Ectodermal cell (in vitro differentiated cells): Measurements from ENCODE around the gene TSPAN18.

Experiments
- H3K27ac ChIP-seq: 2 replicates; pipeline ENCODE4 v1.7.0; 2013; ENCODE audit warnings: mild to moderate bottlenecking, low read depth, low read length; ENCODE audit not compliant: insufficient read depth, poor library complexity, severe bottlenecking
- H3K27me3 ChIP-seq: 2 replicates; pipeline ENCODE4 v1.7.0; 2013; ENCODE audit warnings: mild to moderate bottlenecking, low read length; ENCODE audit not compliant: insufficient read depth, control insufficient read depth, poor library complexity, severe bottlenecking
- H3K36me3 ChIP-seq: one replicate; pipeline ENCODE4 v1.7.0; 2013; ENCODE audit warnings: low read length; ENCODE audit not compliant: control insufficient read depth, insufficient read depth
- H3K4me1 ChIP-seq: one replicate; pipeline ENCODE4 v1.7.0; 2013; ENCODE audit warnings: low read length; ENCODE audit not compliant: control insufficient read depth, insufficient read depth
- H3K4me3 ChIP-seq: 2 replicates; pipeline ENCODE4 v1.7.0; 2013; ENCODE audit warnings: low read depth, low read length, control low read depth; ENCODE audit not compliant: insufficient read depth
- H3K9me3 ChIP-seq: 2 replicates; pipeline ENCODE4 v1.7.0; 2013; ENCODE audit warnings: mild to moderate bottlenecking, low read length, moderate library complexity; ENCODE audit not compliant: control insufficient read depth
- WGBS, 2 experiments: methylation state at CpG; one replicate each; pipeline ENCODE4 v1.1.7; 2013; ENCODE audit warnings: missing lambda C conversion rate in 2 of 2; 5-methylcytosine and 5-hydroxymethylcytosine counted together

Gene TSPAN18

DNA sequence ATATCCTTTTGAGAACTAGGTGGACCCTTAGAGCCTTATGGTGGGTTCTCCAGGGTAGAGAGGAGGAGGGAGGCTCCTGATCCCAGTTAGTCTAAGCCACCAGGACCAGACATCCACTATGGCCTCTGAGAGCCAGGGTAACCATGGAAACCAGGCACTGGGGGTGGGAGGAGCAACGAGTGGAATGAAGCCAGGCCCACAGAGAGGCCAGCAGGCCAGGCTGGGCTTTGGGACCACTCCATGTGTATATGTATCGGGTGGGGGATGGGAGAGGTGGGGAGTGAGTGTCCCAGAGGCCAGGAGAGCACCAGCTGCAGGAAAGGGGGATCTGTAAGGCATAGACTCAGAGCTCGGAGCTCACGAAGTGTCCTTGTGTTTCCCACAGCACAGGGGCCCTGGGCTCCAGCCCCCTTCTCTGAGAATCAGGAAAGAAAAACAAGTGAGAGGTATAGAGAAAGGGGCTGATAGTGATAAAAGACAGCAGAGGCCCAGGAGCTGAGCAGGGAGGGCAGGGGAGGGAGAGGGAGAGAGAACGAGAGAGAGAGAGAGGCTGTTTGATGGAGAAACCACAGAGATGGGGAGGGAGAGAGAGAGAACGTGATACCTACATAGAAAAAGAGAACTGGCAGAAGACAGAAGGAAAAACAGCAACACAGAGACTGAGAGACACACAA is 15.5 kb upstream of the TSPAN18 start:
- Histone ChIP-seq H3K4me1 (peaks cover 30% of the 10 kb centered on the region), H3K36me3 (no peaks in the 10 kb centered on the region), H3K27me3 (no peaks in the 10 kb centered on the region), H3K9me3 (no peaks in the 10 kb centered on the region), H3K27ac (no peak overlapping the region), H3K4me3 (no peak overlapping the region)
- 38 to 41% methylated on average over 6 of the region's 6 CpGs for WGBS, 2 experiments

DNA sequence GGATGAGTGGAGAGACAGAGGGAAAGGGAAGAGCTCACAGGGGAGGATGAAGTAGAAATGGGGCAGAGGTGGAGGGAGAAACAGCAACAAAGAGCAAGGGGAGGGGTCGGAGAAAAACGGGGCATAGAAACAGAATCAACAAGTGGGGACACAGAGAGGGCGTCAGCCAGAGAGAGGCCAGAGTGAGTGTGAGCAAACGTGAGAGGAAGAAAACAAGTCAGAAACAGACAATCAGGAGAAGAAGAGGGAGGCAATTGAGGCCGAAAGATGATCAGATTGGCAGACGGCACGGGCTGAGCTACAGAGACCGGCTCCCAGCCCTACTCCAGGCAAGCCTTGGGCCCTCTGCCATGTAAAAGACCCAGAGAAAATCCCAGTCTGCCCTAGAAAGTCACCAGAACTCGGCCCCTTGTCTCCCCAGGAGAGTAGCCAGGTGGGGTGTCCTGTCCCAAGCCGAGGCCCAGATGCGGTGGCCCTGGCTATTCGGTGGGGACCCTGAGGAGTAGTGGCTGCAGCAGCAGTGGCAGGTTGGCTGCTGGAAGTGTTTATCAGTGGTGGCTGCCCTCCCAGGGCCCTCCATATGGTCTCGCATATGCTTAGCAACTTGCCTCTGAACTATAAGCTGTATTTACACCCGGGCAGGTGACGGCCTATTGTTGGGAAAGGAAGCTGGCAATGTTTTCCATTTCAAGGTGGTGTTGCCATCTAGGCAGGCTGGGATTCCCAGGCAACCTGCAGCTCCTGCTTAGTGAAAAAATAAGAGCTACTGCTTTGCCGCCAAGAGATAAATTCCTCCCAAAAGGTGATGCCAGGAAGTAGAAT is 14.8 kb upstream of the TSPAN18 start:
- no peak overlapping the region for H3K4me3 ChIP-seq
- 46 to 50% methylated on average over 16 of the region's 16 CpGs for WGBS, 2 experiments
- H3K27me3 ChIP-seq: no peaks in the 10 kb centered on the region
- no peak overlapping the region for H3K27ac ChIP-seq
- peaks cover 37% of the 10 kb centered on the region for H3K4me1 ChIP-seq
- no peaks in the 10 kb centered on the region for H3K9me3 ChIP-seq
- H3K36me3 ChIP-seq: no peaks in the 10 kb centered on the region

DNA sequence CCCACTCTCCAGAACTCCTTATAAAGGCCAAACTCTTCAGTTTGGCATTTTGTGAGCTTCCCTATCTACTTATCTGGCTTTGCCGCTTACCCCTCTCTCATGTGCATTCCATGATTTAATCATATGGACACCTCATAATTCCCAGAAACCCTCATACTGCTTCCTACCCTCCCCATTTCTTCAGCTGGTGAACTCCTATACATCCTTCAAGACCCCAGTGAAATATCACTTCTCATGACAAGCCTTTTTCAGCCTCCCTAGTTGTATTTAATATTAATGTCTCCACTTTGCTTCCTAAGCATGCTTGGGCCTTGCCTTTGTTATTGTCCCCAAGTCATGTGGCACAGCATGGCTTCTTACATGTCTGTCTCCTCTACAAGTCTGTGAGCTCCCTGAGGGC is 13.7 kb upstream of the TSPAN18 start:
- Histone ChIP-seq H3K27ac (no peak overlapping the region), H3K4me1 (peaks cover 37% of the 10 kb centered on the region), H3K36me3 (no peaks in the 10 kb centered on the region), H3K27me3 (no peaks in the 10 kb centered on the region), H3K4me3 (no peak overlapping the region), H3K9me3 (no peaks in the 10 kb centered on the region)
- WGBS, 2 experiments: 91 to 93% methylated on average over 1 of the region's 1 CpG

DNA sequence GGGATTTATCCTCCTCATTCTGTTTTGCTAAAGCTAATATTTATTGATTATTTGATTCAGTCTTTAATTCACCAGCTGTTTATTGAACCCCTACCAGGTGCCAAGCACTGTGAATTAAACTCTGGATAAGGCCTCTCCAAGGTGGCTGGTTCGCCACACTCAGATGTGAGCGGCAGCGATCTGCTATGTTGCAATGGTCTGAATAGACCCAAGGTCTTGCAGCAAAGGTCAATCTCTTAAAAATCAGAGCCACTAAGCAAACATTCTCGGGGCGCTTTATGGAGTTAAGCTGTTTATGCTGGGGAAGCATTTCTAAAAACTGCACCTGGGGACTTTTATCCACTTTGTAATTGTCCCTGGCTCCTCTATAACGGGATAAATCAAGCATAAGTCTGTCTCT is 10.5 kb upstream of the TSPAN18 start:
- Histone ChIP-seq H3K9me3 (no peaks in the 10 kb centered on the region), H3K4me3 (no peak overlapping the region), H3K36me3 (no peaks in the 10 kb centered on the region), H3K4me1 (peaks cover 32% of the 10 kb centered on the region), H3K27me3 (no peaks in the 10 kb centered on the region), H3K27ac (no peak overlapping the region)
- WGBS, 2 experiments: 84 to 85% methylated on average over 6 of the region's 6 CpGs

DNA sequence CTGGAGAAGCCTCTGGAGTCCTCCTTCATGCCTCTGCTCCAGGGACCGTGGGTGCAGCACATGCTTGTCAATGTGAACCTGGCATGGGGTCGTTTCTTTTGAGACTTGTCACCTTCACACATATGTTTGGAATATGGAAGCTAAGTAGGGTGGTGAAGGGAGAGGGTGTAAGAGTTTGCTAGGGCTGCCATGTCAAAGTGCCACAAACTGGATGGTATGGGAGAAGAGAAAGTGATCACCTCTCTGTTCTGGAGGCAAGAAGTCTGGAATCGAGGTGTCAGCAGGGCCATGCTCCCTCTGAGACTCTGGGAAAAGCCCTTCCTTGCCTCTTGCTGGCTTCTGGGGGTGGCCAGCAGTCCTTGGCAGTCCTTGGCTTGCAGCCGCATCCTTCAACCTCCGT is 8.7 kb upstream of the TSPAN18 start:
- H3K9me3 ChIP-seq: no peaks in the 10 kb centered on the region
- H3K4me3 ChIP-seq: no peak overlapping the region
- H3K27ac ChIP-seq: no peak overlapping the region
- WGBS, 2 experiments: 92 to 93% methylated on average over 5 of the region's 5 CpGs
- H3K36me3 ChIP-seq: no peaks in the 10 kb centered on the region
- no peaks in the 10 kb centered on the region for H3K27me3 ChIP-seq
- H3K4me1 ChIP-seq: peaks cover 18% of the 10 kb centered on the region

DNA sequence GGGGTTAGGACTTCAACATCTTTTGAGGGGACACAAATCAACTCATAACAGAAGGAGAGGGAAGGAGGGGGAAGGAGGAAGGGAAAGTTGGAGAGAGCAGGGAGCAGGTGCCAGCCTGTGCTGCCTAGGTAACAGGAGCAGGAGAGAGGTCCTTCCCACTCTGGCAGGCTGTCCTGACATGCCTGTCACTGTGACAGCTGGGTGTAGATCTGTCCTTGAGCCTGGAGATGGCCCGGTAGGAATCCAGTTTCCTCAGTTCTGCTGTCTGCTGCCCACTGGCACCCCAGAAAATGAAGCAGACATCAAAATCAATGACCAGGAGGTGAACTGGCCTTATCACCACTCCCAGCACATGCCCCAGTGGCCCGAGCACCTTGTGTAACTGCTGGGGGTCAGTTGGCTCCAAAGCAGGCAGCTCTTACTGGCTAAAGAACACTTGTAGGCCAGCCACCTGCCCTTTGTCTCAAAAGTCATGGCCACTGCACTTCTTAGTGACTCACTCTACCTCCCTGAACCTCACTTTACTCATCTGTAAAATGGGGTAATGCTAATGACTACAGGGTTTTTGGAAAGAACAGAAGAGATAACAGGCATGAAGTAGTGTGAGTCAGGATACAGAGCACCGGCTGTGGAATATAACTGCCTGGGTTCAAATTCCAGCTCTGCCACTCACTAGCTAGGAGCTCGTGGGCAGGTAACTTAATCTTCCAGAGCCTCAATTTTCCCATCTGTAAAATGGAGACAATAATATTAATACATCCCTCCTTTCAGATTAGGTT is 8.0 kb upstream of the TSPAN18 start:
- Histone ChIP-seq H3K27me3 (no peaks in the 10 kb centered on the region), H3K36me3 (no peaks in the 10 kb centered on the region), H3K9me3 (no peaks in the 10 kb centered on the region), H3K4me3 (no peak overlapping the region), H3K27ac (no peak overlapping the region), H3K4me1 (peaks cover 18% of the 10 kb centered on the region)
- 90 to 94% methylated on average over 4 of the region's 4 CpGs for WGBS, 2 experiments

DNA sequence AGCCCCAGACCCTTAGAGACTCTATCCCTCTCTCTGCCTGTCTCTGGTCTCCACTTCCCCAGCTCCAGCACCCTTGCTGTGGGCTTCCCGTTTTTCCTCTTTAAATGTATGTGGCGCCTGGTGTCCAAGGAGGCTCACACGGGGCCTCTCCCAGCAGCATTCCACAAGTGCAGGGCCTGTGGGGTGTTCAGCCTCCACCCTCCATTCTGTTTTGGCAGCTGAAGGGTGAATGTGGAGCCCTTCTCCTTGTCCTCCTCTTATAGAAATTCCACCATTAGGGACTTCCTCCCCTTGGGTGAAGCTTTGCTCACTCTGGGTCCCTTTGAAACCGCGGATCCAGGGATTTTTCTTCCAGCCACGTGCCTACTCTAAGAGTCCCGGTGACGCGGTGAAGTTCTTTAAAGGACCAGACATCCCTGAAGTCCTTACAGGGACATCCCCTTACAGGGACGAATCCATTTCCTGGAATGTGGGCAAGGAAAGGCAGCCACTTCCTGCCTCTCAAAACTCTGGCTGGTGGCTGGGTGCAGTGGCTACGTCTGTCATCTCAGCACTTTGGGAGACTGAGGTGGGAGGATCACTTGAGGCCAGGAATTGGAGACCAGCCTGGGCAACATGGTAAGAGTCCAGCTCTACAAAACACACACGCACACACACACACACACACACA is 1.6 kb upstream of the TSPAN18 start:
- Histone ChIP-seq H3K27ac (peak overlapping the region; percentile 16), H3K27me3 (no peaks in the 10 kb centered on the region), H3K4me1 (peaks cover 42% of the 10 kb centered on the region), H3K9me3 (no peaks in the 10 kb centered on the region), H3K4me3 (no peak overlapping the region), H3K36me3 (no peaks in the 10 kb centered on the region)
- 55 to 58% methylated on average over 11 to 12 of the region's 12 CpGs for WGBS, 2 experiments

DNA sequence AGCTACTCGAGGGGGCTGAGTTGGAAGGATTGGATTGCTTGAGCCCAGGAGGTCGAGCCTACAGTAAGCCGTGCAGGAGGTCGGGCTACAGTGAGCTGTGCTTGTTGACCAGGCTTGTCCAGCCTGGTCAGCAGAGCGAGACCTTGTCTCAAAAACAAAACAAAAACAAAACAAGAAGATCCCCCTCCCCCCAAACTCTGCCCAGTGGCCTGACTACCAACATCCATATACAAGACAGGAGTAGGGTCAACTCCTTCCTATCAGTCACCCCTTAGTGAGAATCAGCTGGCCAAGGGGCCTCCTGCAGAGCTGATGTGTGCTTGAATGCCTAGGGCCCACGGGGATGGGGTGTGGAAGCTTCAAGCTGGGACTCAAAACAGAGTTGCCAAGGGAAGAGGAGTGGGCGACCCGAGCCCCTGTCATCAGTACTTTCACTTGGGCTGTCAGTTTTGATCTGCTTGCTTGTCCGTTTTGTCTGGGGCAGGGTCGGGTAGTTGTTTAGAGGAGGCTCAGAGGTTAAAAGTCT is 942 bp upstream of the TSPAN18 start:
- no peaks in the 10 kb centered on the region for H3K27me3 ChIP-seq
- H3K4me3 ChIP-seq: peak overlapping the region; percentile 49
- WGBS, 2 experiments: 23% methylated on average over 10 of the region's 10 CpGs
- H3K36me3 ChIP-seq: no peaks in the 10 kb centered on the region
- peaks cover 49% of the 10 kb centered on the region for H3K4me1 ChIP-seq
- no peaks in the 10 kb centered on the region for H3K9me3 ChIP-seq
- H3K27ac ChIP-seq: peak overlapping the region; percentile 93

DNA sequence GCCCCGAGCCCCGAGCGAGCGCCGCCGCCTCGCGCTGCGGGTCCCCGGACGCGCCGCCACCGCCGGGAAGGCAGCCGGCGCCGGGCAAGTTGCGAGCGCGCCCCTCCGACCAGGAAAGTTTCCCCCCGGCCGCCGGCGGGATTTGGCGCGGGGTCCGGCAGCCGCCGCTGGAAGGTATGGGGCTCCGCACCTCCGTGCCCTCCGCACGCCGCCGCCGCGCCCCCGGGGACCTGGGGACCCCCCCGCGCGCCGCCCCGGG is 281 bp downstream of the TSPAN18 start:
- peak overlapping the region; percentile 86 for H3K4me3 ChIP-seq
- WGBS, 2 experiments: 0% methylated on average over 45 of the region's 45 CpGs
- no peaks in the 10 kb centered on the region for H3K9me3 ChIP-seq
- peaks cover 53% of the 10 kb centered on the region for H3K4me1 ChIP-seq
- H3K27ac ChIP-seq: no peak overlapping the region
- H3K27me3 ChIP-seq: no peaks in the 10 kb centered on the region
- no peaks in the 10 kb centered on the region for H3K36me3 ChIP-seq
